B cell (primary cell): ENCODE data around the gene NTSR2. TPM values are rescaled to one million over a fixed set of nuclear protein-coding genes. Genes with fewer than 3 reads are reported as not detected.

ENCODE experiments used
- ATAC-seq: fragments of 200-7000 bp; cut with Tn5 transposase; one replicate; pipeline ENCODE4 v1.10.0; 2021; ENCODE audit warnings: low read depth, mild to moderate bottlenecking, moderate number of reproducible peaks, moderate library complexity
- CTCF ChIA-PET: fragments of 350-600 bp; sonication (Branson Sonifier 250); formaldehyde crosslinking; loops from one replicate; lab custom pipeline; 2021; ENCODE audit warnings: antibody characterized with exemption, inconsistent platforms; lab: Charles Lee
- POLR2A ChIA-PET: fragments of 350-600 bp; sonication (Branson Sonifier 250); formaldehyde crosslinking; loops from one replicate; lab custom pipeline; 2021; ENCODE audit warnings: antibody characterized with exemption; lab: Charles Lee
- DNase-seq: peaks from one replicate; pipeline ENCODE4 v3.0.0; 2013
- H2AFZ ChIP-seq: 2 replicates; pipeline ENCODE4 v1.6.1; 2012; ENCODE audit warnings: mild to moderate bottlenecking, low read depth, low read length; ENCODE audit not compliant: insufficient read depth, poor library complexity, severe bottlenecking
- H3K27ac ChIP-seq, 2 donors: 1 replicate in 1 of 2; 2 replicates in 1 of 2; pipeline ENCODE4 v1.5.1; 2012 to 2013; ENCODE audit warnings: low read length in 2 of 2, mild to moderate bottlenecking in 2 of 2, moderate library complexity in 1 of 2
- H3K27me3 ChIP-seq, 4 experiments: fragments of 200-600 bp in 1 of 4; sonication (generic) in 1 of 4; replicated peaks in 1 of 4; 1 replicate in 2 of 4; 2 replicates in 2 of 4; pipeline versions ENCODE4 v1.6.1 to v1.7.0; 2013 to 2016; ENCODE audit warnings: low read length in 3 of 4, mild to moderate bottlenecking in 2 of 4, mixed read lengths in 1 of 4, moderate library complexity in 1 of 4; ENCODE audit not compliant: insufficient read depth in 4 of 4, control insufficient read depth in 3 of 4; ENCODE audit errors: control extremely low read depth in 1 of 4
- H3K36me3 ChIP-seq, 2 experiments: replicated peaks in 1 of 2; 1 replicate in 1 of 2; 2 replicates in 1 of 2; pipeline versions ENCODE4 v1.6.1 to v1.7.1; 2013; ENCODE audit warnings: low read length in 1 of 2; ENCODE audit not compliant: insufficient read depth in 2 of 2, control insufficient read depth in 1 of 2; ENCODE audit errors: control extremely low read depth in 1 of 2, extremely low read depth in 1 of 2
- H3K4me1 ChIP-seq, 2 donors: fragments of 200-600 bp in 1 of 2; sonication (generic) in 1 of 2; 1 replicate in 1 of 2; 2 replicates in 1 of 2; pipeline versions ENCODE4 v1.5.1 to v1.6.1; 2013 to 2017; ENCODE audit warnings: low read length in 2 of 2; ENCODE audit not compliant: control insufficient read depth in 2 of 2, insufficient read depth in 2 of 2
- H3K4me2 ChIP-seq: replicated peaks from 2 replicates; pipeline ENCODE3; 2012; ENCODE audit warnings: mild to moderate bottlenecking, low read depth, low read length; ENCODE audit not compliant: poor library complexity, severe bottlenecking
- H3K4me3 ChIP-seq, 5 experiments: fragments of 200-600 bp in 1 of 5; sonication (generic) in 1 of 5; 1 replicate in 3 of 5; 2 replicates in 2 of 5; pipeline versions ENCODE4 v1.5.1 to v1.7.0; 2011 to 2016; ENCODE audit warnings: low read length in 4 of 5, mild to moderate bottlenecking in 4 of 5, low read depth in 2 of 5, control low read depth in 1 of 5, moderate library complexity in 1 of 5; ENCODE audit not compliant: insufficient read depth in 1 of 5; ENCODE audit errors: control extremely low read depth in 1 of 5, extremely low read depth in 1 of 5
- H3K79me2 ChIP-seq: fragments of 200-600 bp; sonication (generic); one replicate; pipeline ENCODE4 v1.6.0; 2016; ENCODE audit warnings: low read length; ENCODE audit not compliant: control insufficient read depth, insufficient read depth
- H3K9ac ChIP-seq: fragments of 200-600 bp; sonication (generic); 2 replicates; pipeline ENCODE4 v1.6.1; 2017; ENCODE audit warnings: mild to moderate bottlenecking, low read length, moderate library complexity
- H3K9me3 ChIP-seq, 3 donors: one replicate each; pipeline versions ENCODE4 v1.6.1 to v1.7.1; 2013; ENCODE audit warnings: low read length in 2 of 3; ENCODE audit not compliant: control insufficient read depth in 2 of 3, insufficient read depth in 1 of 3; ENCODE audit errors: control extremely low read depth in 1 of 3
- H4K20me1 ChIP-seq: 2 replicates; pipeline ENCODE4 v1.6.0; 2012; ENCODE audit warnings: mild to moderate bottlenecking, low read length; ENCODE audit not compliant: insufficient read depth, control insufficient read depth, poor library complexity, severe bottlenecking
- H3K27ac Mint-ChIP-seq: one replicate; pipeline ENCODE4 v1.8.0; 2021; ENCODE audit warnings: mixed read lengths
- H3K27me3 Mint-ChIP-seq: one replicate; pipeline ENCODE4 v1.8.0; 2021; ENCODE audit warnings: mixed read lengths
- H3K4me1 Mint-ChIP-seq: one replicate; pipeline ENCODE4 v1.8.0; 2021; ENCODE audit warnings: mixed read lengths
- H3K4me3 Mint-ChIP-seq: one replicate; pipeline ENCODE4 v1.8.0; 2021; ENCODE audit warnings: mixed read lengths
- H3K9me3 Mint-ChIP-seq: one replicate; pipeline ENCODE4 v1.8.0; 2022; ENCODE audit warnings: mixed read lengths; ENCODE audit not compliant: insufficient read depth
- EZH2 ChIP-seq: IDR thresholded peaks from 2 replicates; pipeline ENCODE4 v1.6.1; 2012; ENCODE audit warnings: borderline replicate concordance, low read depth, mild to moderate bottlenecking, moderate library complexity, low read length; ENCODE audit not compliant: insufficient read depth, poor library complexity, severe bottlenecking
- WGBS: methylation state at CpG from one replicate; pipeline ENCODE4 v1.1.5; 2013; ENCODE audit warnings: missing lambda C conversion rate; ENCODE audit not compliant: insufficient coverage; 5-methylcytosine and 5-hydroxymethylcytosine counted together
- intact Hi-C: fragments of 100-400 bp; cut with micrococcal nuclease; formaldehyde crosslinking; loops from one replicate; pipeline ENCODE4 v1.10.0; 2022
- polyA plus RNA-seq: library from polyadenylated mRNA; depleted of rRNA; stranded (reverse); fragments of >200 nt; gene quantifications from 2 replicates; pipeline ENCODE4 v1.2.3, GENCODE V29; 2012
- total RNA-seq, 2 donors: library from RNA; stranded (reverse); fragments of 120-200 nt in 1 of 2; gene quantifications; 1 replicate in 1 of 2; 2 replicates in 1 of 2; pipeline versions ENCODE4 v1.2.3 to v1.2.4, GENCODE V29; 2013 to 2022
- TF ChIP-seq, protein P1 (sequence below): fragments of 200-600 bp; IDR thresholded peaks from one replicate; pipeline ENCODE4 v1.8.0; 2022; ENCODE audit warnings: antibody characterized with exemption, mild to moderate bottlenecking

NTSR2 gene
- total and polyA plus RNA-seq, 2 donors (not counting 1 experiment from before 2014, with no cell fraction given): not detected

GRCh38 chr2:11657195-11657594 is 12.8 kb downstream of the NTSR2 start:
- Mint-ChIP-seq H3K9me3 (peaks cover 2% of the 10 kb centered on the region), H3K27ac (no peak overlapping the region), H3K4me3 (no peak overlapping the region), H3K27me3 (peaks cover 16% of the 10 kb centered on the region), H3K4me1 (no peaks in the 10 kb centered on the region)
- no peaks in the 10 kb centered on the region for H4K20me1 ChIP-seq
- H2AFZ ChIP-seq: no peak overlapping the region
- no peak overlapping the region for H3K4me2 ChIP-seq
- no peaks in the 10 kb centered on the region for H3K36me3 ChIP-seq
- no peak for TF ChIP-seq EZH2
- TF ChIP-seq, protein P1, sequence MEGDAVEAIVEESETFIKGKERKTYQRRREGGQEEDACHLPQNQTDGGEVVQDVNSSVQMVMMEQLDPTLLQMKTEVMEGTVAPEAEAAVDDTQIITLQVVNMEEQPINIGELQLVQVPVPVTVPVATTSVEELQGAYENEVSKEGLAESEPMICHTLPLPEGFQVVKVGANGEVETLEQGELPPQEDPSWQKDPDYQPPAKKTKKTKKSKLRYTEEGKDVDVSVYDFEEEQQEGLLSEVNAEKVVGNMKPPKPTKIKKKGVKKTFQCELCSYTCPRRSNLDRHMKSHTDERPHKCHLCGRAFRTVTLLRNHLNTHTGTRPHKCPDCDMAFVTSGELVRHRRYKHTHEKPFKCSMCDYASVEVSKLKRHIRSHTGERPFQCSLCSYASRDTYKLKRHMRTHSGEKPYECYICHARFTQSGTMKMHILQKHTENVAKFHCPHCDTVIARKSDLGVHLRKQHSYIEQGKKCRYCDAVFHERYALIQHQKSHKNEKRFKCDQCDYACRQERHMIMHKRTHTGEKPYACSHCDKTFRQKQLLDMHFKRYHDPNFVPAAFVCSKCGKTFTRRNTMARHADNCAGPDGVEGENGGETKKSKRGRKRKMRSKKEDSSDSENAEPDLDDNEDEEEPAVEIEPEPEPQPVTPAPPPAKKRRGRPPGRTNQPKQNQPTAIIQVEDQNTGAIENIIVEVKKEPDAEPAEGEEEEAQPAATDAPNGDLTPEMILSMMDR: no peak
- intact Hi-C loops: no loop called here
- CTCF ChIA-PET: no interaction called here
- H3K79me2 ChIP-seq: no peaks in the 10 kb centered on the region
- no peak overlapping the region for H3K27ac ChIP-seq
- 90% methylated on average over 6 of the region's 11 CpGs for WGBS
- POLR2A ChIA-PET: no interaction called here
- no peak overlapping the region for H3K9ac ChIP-seq
- DNase-seq: no peak
- no peak for ATAC-seq
- H3K9me3 ChIP-seq: peaks cover 0 to 7% (median 0%) of the 10 kb centered on the region in 3 donors
- no peaks in the 10 kb centered on the region for H3K4me1 ChIP-seq
- peaks cover 0 to 7% (median 0%) of the 10 kb centered on the region in 4 experiments for H3K27me3 ChIP-seq
- H3K4me3 ChIP-seq: no peak overlapping the region

DNA sequence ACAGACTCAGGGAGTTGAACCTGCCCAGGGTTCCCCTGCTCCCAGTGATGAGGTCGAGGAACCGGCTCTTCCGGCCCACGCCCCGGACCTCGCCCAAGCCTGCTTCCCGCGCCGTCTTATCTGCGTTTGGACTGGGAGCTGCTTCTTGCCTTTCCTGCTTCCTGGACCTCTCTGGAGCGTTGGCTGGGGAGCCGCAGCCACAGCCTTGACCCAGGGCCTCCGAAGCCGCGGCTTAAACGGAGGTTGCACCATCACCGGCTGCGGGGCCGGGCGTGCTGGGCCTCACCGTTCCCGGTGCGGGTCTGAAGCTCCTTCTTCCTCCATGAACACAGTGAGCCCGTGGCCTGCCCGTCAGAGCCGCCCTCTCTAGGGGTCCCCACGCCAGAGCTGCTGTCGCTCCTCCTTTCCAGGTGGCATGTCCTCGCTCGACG is 13.3 kb downstream of the NTSR2 start:
- Histone ChIP-seq H3K4me2 (no peak overlapping the region), H4K20me1 (no peaks in the 10 kb centered on the region), H3K9me3 (peaks cover 0 to 1% (median 0%) of the 10 kb centered on the region in 3 donors), H3K4me1 (no peaks in the 10 kb centered on the region), H2AFZ (no peak overlapping the region), H3K36me3 (no peaks in the 10 kb centered on the region), H3K9ac (no peak overlapping the region), H3K27ac (no peak overlapping the region), H3K4me3 (no peak overlapping the region), H3K27me3 (peaks cover 0 to 7% (median 0%) of the 10 kb centered on the region in 4 experiments), H3K79me2 (no peaks in the 10 kb centered on the region)
- TF ChIP-seq EZH2: no peak
- TF ChIP-seq, protein P1: no peak
- 84% methylated on average over 31 of the region's 31 CpGs for WGBS
- no peak overlapping the region for H3K4me3 Mint-ChIP-seq
- no peaks in the 10 kb centered on the region for H3K4me1 Mint-ChIP-seq
- DNase-seq: no peak
- H3K27me3 Mint-ChIP-seq: peaks cover 15% of the 10 kb centered on the region
- ChIA-PET POLR2A (no interaction called here), CTCF (no interaction called here)
- no peak for ATAC-seq
- intact Hi-C loops: no loop called here
- no peak overlapping the region for H3K27ac Mint-ChIP-seq
- no peaks in the 10 kb centered on the region for H3K9me3 Mint-ChIP-seq
